ENCODE measurements around the gene WFDC1.

WFDC1 gene

GRCh38 chr16:84274515-84274914 is 20.2 kb upstream of the WFDC1 start:
- DNase-seq, result no peak

- no peak for DNase-seq
These were observed 19.0 kb upstream of the WFDC1 start for GRCh38 chr16:84275585-84276151.

- no peak for DNase-seq
These were observed 17.3 kb upstream of the WFDC1 start for GRCh38 chr16:84277244-84277823.

GRCh38 chr16:84278333-84278732 is 16.3 kb upstream of the WFDC1 start:
- DNase-seq, result no peak

DNA sequence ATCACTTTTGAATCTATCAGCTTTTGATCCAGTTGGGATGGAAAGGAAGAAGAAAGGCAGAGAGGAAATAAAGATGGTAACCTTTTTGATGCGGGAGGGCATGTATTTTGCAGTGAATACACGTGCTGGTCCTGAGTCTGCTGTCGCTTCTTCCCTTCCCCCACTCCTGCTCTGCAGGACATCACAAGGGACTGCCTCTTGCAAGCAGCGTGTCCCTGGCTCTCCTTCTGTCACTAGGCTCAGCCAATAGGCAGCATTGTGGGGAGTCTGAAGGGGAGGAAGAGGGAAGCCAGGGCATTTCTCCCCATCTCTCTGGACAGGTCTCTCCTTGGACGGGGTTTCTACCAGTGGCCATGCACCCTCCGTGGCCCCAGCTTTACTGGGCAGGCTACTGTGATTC is 15.7 kb upstream of the WFDC1 start:
- DNase-seq, result no peak

DNA sequence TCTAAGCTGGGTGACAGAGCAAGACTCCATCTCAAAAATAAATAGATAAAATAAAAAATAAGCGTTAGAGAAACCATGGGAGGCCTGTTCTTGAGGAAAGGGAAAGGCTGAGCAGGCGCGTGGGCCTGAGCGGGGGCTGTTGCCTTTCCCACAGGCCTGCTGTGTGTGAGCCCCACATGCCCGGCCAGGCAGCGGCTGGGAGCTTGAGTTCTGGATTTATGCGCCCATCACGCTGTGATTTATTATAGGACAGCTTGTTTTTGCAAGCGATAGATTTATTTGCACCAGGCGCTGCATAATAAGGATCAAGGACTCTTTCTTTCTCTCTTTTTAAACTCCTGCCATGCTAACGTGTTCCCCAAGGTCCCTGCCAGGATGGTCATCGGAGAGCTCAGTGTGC is 14.8 kb upstream of the WFDC1 start:
- DNase-seq, result no peak

DNA sequence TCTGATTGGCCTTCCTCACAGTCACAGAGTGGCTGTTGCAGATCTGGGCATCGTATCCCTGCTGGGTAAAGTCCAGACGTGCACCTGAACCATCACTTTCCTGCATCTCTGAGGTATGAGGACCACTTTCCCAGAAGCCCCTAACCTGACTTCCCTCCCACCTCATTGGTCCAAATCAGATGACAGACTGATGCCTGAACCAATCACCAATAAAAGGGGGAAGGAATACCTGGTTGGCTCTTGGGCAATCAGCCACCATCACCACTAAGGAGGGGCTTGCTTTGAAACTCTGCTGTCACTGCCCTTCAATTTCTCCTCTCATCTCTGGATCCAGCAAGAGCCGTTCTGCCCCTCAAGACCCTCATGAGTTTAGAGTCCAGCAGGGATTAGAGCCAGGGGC is 13.6 kb upstream of the WFDC1 start:
- DNase-seq, result no peak

- DNase-seq, result no peak
These were observed 12.1 kb upstream of the WFDC1 start for GRCh38 chr16:84282533-84282932.

DNA sequence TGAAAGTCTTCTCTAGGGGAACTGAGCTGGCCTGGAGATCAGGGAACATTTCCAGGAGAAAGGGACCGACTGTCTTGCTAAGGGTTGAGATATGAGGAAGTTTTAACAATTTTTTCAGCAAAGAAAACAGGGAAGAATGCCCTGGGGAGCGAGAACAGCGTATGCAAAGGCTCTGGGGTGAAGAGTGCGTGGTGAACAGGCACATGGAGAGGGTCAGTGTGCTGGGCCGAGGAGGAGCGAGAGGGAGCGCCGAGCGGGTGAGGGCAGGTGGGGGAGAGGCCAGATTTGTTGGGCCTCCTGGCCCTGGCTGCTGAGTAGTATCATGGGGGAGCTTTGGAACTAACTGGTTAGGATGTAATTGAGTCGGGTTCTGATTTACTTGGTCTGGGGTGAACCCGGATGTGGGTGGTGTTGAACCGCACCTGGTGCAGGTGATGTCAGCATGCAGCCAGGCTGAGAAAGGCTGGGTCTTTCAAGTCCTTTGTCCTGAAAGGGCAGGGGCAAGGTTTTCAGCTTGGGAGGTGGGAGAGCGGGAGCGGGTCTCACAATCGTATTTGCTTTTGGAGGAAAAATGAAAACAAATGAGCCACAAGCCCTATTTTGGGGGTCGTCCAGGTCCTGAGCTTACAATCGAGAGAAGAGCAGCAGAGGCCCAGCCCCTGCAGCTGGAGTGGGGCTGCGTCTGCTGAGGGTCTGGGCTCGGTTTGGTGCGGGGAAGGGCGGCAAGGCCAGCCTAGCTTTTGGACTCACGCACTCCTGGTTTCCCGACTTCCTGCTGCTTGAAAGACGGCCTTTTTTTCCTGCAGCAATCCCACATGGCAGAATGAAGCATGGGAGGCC is 11.1 kb upstream of the WFDC1 start:
- DNase-seq, result no peak

DNA sequence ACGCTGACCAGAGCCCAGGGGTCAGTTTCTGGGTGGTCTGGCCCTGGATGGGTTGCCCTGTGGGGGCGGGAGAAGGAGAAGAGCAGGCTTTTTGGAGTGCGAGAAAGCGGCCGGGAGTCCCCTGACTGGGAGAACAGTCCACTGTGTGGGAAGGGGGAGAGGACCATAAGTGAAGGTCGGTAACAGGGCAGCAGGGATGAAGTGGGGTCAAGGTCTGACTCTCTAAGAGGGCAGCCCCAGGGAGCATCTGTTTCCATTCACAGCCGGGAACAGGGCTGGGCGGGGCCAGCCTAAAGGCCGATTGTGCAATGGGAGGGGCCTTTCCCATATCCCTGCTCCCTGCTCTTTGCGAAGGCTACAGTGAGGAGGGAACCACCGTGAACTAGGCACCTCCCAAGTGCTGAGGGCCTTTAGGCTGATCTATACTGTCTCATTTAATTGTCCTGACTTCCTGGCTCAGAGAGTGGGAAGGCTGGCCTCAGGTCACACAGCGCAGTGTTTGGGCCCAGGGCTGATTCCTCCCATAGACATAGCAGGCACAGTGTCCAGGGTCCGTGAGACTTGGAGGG is 10.4 kb upstream of the WFDC1 start:
- DNase-seq, result no peak

GRCh38 chr16:84286578-84287240 is 8.0 kb upstream of the WFDC1 start:
- DNase-seq, result no peak

- no peak for DNase-seq
These were observed 5.8 kb upstream of the WFDC1 start for GRCh38 chr16:84288902-84289301.

GRCh38 chr16:84291226-84291625 is 3.5 kb upstream of the WFDC1 start:
- DNase-seq, result no peak

DNA sequence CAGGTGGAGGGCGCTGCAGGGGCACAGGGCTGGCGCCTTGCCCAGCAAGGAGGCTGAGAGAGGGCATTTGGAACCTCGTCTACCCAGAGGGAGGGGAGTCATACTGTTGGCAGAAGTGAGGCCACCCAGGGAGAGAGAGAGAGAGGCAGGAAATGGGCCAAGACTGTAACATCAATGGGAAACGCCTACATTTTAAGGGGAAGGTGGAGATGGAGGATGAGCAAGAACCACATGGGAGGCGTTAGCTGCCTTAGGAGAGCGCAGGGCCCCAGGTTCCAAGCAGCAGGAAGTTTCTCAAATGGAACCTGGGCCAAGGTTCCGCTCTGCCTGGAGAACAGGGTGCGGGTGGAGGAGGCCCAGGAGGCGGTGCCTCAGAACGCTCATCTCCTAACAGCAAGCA is 2.7 kb upstream of the WFDC1 start:
- DNase-seq, result no peak

DNA sequence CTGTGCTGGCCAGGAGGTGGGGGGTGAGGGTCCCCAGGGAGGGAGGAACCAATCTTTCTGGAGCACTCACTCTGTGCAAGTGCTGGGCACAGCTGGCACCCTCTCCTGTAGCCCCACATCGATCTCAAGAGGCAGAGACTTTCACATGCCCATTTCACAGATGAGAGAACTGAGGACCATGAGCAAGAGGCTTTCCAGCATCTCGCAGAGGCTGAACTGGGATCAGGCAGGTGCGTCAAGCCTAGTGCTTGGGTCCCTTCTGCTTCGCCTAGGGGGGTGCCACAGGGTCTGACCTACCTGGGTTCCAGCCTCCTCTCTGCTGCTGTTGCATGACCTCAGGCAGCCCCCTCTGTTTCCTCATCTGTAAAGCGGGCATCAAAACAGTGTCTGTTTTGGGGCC is 1.3 kb upstream of the WFDC1 start:
- DNase-seq, result no peak

DNA sequence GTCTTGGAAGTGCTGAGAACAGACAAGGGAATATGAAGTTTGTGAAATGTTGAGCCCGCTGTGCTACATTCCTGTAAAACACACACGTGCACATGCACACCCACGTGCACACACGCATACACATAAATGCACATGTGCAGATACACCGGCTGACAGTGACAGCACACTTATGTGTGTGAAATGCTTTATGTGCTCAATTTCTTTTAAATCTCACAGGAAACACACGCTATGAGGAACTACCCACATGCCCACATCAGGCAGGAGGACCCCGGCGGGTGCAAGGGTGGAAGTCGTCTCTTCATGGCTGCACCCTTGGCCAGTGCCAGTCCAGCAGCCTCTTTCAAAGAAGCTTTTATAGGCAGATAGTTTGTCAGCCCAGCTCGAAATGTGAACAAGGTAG is 561 bp upstream of the WFDC1 start:
- DNase-seq, result no peak

DNA sequence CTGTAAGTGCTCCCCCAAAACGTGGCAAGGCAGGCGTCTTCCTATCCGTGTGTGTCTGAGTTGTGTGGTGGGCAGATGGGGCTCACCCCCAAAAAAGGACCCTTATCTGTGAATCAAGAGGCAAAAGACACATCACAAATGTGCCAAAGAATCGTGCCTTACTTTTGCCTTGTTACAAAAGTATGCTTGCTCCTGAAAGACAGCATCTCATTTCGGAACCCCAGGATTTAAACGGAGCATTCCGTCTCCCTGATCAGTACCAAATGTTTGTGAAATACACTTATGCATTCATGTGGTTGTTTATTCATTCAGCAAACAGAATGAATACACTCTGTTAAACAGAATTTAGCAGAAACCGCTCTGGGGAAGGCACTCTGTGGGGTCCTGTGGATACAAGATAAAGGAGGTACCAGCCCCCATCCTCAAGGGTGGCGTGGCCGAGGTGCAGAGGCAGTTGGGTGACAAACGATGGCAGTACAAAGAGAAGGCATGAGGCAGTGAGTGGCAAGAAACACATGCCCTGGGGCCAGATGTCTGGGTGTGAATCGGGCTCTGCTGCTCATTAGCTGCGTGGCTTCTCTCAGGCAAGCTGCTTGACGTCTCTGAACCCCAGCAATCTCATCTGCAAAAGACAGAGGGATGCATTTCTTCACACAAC is 654 bp downstream of the WFDC1 start:
- no peak for DNase-seq

DNA sequence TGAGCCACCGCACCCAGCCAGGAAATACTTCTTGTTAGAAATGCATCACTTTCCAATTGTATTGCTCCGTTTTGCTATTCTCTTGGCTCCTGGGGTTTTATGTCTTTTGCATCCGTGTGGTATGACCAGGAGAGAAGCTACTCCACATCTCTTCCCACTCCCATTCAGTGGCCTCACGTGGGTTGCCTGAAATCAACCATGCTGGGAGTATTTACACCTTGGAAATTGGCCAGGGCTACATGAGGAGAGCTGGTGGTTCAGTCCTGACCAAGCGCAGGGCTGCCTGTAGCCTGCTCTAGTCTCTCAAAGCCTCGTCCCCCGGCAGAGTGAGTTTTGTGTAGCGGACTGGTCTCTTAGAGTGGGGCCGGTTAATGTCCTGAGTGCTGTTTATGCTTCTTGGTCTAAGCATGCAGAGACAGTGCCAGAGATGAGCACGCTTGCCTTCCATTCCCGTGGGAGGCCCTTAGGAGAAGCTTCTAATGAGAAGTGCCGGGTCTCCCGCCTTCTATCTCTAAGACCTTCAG is 3.8 kb downstream of the WFDC1 start:
- DNase-seq, result no peak

- DNase-seq, result no peak
These were observed 5.2 kb downstream of the WFDC1 start for GRCh38 chr16:84299734-84300440.

- DNase-seq, result no peak
These were observed 7.7 kb downstream of the WFDC1 start for GRCh38 chr16:84302111-84302954.

- no peak for DNase-seq
These were observed 8.3 kb downstream of the WFDC1 start for GRCh38 chr16:84303023-84303422.

Data from cerebellar nuclear complex (tissue), 1 donor.